NT2/D1 (cell line): ENCODE results near the gene OVOL3.
"Not testable (repeated sequence)": the region's sequence is repeated elsewhere in the genome, so short reads cannot be mapped to it uniquely, and the experiment has no call there.

Experiments used
- YY1 ChIP-seq: IDR thresholded peaks from 2 replicates; pipeline ENCODE4 v1.6.1; 2011; ENCODE audit not compliant: insufficient read length, insufficient read depth
- ZNF274 ChIP-seq: IDR thresholded peaks from 2 replicates; pipeline ENCODE4 v1.6.1; 2011; ENCODE audit warnings: mild to moderate bottlenecking, low read depth, low read length

- not testable (repeated sequence) for TF ChIP-seq ZNF274, YY1
Measured at GRCh38 chr19:36134867-36135266, 23.9 kb downstream of the OVOL3 start.
